GM19397 (cell line): ENCODE data around the gene GLI1.

Experiments
- ATAC-seq: cut with Tn5 transposase; IDR thresholded peaks from one replicate; pipeline ENCODE4 v1.9.1; 2021; ENCODE audit warnings: mild to moderate bottlenecking, moderate library complexity; ENCODE audit not compliant: unreplicated experiment

GLI1 gene

DNA sequence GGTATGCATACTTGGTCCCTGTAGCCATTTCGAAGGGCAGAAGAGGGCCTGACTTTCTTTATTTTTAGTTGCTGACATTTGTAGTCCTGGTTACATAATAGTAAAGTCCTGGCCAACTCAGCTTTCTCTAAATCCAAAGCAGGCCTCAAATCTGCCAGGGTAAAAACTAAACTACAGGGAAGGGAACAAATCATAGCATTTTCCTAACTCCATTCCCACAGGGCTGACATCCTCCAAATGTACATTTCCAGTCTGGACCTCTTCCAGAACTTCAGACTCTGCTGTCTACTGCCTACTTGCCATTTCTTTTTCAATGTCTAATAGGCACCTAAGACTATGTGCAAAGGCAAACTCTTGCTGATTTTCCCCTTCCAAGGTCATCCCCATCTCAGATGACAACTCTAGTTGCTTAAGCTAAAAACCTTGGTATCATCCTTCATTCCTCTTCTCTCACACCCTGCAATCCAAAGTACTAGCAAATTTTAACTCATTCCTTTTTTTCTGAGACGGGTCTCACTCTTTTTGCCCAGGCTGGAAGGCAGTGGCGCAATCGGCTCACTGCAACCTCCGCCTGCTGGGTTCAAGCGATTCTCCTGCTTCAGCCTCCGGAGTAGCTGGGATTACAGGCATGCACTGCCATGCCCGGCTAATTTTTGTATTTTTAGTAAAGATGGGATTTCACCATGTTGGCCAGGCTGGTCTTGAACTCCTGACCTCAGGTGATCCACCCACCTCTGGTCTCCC lies 58.8 kb downstream of the GLI1 start:
- no peak for ATAC-seq

- no peak for ATAC-seq
Observed at GRCh38 chr12:57518920-57519795, 59.6 kb downstream of the GLI1 start.

DNA sequence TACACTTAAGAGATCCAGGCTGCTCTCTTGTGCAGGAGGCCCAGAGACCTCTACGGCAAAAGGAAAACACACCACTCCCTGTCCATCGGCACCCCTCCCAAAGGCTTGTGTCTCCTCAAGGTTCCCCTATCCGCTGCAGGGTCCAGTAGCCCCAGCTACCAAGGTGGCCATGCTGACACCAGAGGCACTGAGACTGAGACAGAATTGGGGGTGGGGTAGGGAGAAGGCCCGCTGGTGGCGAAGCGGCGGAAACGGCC lies 60.1 kb downstream of the GLI1 start:
- ATAC-seq = no peak

GRCh38 chr12:57520053-57520818 lies 60.7 kb downstream of the GLI1 start, which contains the start of gene DDIT3:
DDIT3 (minus strand) TSS chr12:57520514; CDS start chr12:57517406, 3,108 bp downstream.
- ATAC-seq = peak; percentile 71

DNA sequence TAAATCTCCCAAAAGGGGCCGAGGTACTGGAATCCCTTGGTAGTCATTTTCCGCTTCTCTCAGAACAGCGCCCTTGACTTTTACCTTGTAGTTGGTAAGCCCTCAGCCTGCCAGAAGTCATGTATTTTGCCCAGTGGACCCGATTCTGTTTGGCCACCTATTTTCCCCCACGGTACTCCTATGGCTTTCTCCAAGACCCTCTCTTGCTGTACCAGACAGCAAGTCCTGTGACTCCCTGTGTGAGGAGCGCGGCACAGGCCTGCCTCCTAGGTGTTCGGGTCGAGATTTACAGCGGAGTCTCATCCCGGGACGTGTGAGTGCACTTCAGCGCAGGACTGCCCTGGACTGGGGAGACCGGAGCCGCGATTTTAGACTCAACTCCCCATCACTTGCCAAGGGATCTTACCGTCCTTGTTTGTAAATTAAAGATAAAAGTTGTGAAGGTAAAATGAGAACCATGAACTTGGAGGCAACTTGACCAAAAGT lies 62.0 kb downstream of the GLI1 start:
- no peak for ATAC-seq
